ENCODE data around the gene EIF3D. TPM values are rescaled to one million over a fixed set of nuclear protein-coding genes. Genes with fewer than 3 reads are reported as not detected.

EIF3D gene
- 80.5 to 97.8 TPM (median 96.1 TPM) in 3 replicates for total RNA-seq
- long read RNA-seq, transcript EIF3D-201 (15 exons, 2,155 nt): major isoform, 223 of 241 reads
- long read RNA-seq, partial matches to known transcripts: 4 of 241 reads
- long read RNA-seq, other reads (novel, unspliced or antisense): 14 of 241 reads

GRCh38 chr22:36528795-36529751 lies at the start of gene EIF3D:
EIF3D (minus strand) TSS chr22:36529166; CDS start chr22:36526121, 3,045 bp downstream.
- Mint-ChIP-seq H3K27ac (ENCODE audit: unreplicated experiment) (peak within 1 kb of the TSS; percentile 95), H3K4me1 (ENCODE audit: low read depth) (peaks cover 27% of the 10 kb centered on the region), H3K9me3 (ENCODE audit: low read depth) (no peaks in the 10 kb centered on the region), H3K36me3 (ENCODE audit: low read depth) (peaks cover 16% of the 10 kb centered on the region), H3K27me3 (ENCODE audit: low read depth) (no peaks in the 10 kb centered on the region), H3K4me3 (ENCODE audit: unreplicated experiment) (peak within 1 kb of the TSS; percentile 87)
- TF ChIP-seq CTCF (IDR thresholded peaks at IDR 0.05): peak; percentile 16
- DNase-seq (ENCODE audit: low spot score): peak; percentile 98

GRCh38 chr22:36578619-36579018 lies 49.7 kb upstream of the EIF3D start:
- Mint-ChIP-seq H3K27me3 (ENCODE audit: low read depth) (peaks cover 25% of the 10 kb centered on the region), H3K36me3 (ENCODE audit: low read depth) (no peaks in the 10 kb centered on the region), H3K4me3 (ENCODE audit: unreplicated experiment) (no peak overlapping the region), H3K4me1 (ENCODE audit: low read depth) (peaks cover 18% of the 10 kb centered on the region), H3K9me3 (ENCODE audit: low read depth) (no peaks in the 10 kb centered on the region), H3K27ac (ENCODE audit: unreplicated experiment) (no peak overlapping the region)
- TF ChIP-seq CTCF (IDR thresholded peaks at IDR 0.05): no peak
- peak; percentile 62 for DNase-seq (ENCODE audit: low spot score)

GRCh38 chr22:36577019-36577418 lies 48.1 kb upstream of the EIF3D start:
- TF ChIP-seq CTCF (IDR thresholded peaks at IDR 0.05): peak; percentile 30
- peak overlapping the region; percentile 71 for H3K27ac Mint-ChIP-seq (ENCODE audit: unreplicated experiment)

GRCh38 chr22:36574728-36575127 lies 45.8 kb upstream of the EIF3D start:
- Mint-ChIP-seq H3K9me3 (ENCODE audit: low read depth) (no peaks in the 10 kb centered on the region), H3K4me1 (ENCODE audit: low read depth) (peaks cover 18% of the 10 kb centered on the region), H3K36me3 (ENCODE audit: low read depth) (no peaks in the 10 kb centered on the region), H3K27ac (ENCODE audit: unreplicated experiment) (no peak overlapping the region), H3K4me3 (ENCODE audit: unreplicated experiment) (no peak overlapping the region), H3K27me3 (ENCODE audit: low read depth) (peaks cover 3% of the 10 kb centered on the region)
- no peak for DNase-seq (ENCODE audit: low spot score)
- TF ChIP-seq CTCF (IDR thresholded peaks at IDR 0.05): no peak

More at GRCh38 chr22:36577019-36577418, 48.1 kb upstream of the EIF3D start:
- peaks cover 18% of the 10 kb centered on the region for H3K4me1 Mint-ChIP-seq (ENCODE audit: low read depth)
- no peaks in the 10 kb centered on the region for H3K9me3 Mint-ChIP-seq (ENCODE audit: low read depth)
- H3K4me3 Mint-ChIP-seq (ENCODE audit: unreplicated experiment): no peak overlapping the region
- peaks cover 18% of the 10 kb centered on the region for H3K27me3 Mint-ChIP-seq (ENCODE audit: low read depth)
- no peak for DNase-seq (ENCODE audit: low spot score)
- no peaks in the 10 kb centered on the region for H3K36me3 Mint-ChIP-seq (ENCODE audit: low read depth)

- H3K4me3 Mint-ChIP-seq (ENCODE audit: unreplicated experiment): no peak overlapping the region
- no peak for TF ChIP-seq CTCF (IDR thresholded peaks at IDR 0.05)
- H3K27ac Mint-ChIP-seq (ENCODE audit: unreplicated experiment): no peak overlapping the region
- H3K9me3 Mint-ChIP-seq (ENCODE audit: low read depth): no peaks in the 10 kb centered on the region
- H3K36me3 Mint-ChIP-seq (ENCODE audit: low read depth): no peaks in the 10 kb centered on the region
- peaks cover 18% of the 10 kb centered on the region for H3K4me1 Mint-ChIP-seq (ENCODE audit: low read depth)
- H3K27me3 Mint-ChIP-seq (ENCODE audit: low read depth): no peaks in the 10 kb centered on the region
- no peak for DNase-seq (ENCODE audit: low spot score)
Observed at GRCh38 chr22:36573815-36574363, 44.9 kb upstream of the EIF3D start.

All from chondrocyte (in vitro differentiated cells).